MM.1S (cell line): Measurements from ENCODE around the gene CD28.

Experiments
- DNase-seq: peaks from one replicate; pipeline ENCODE4 v3.0.0-alpha.2; 2015
- H2AFZ ChIP-seq: fragments of 300-600 bp; sonication (generic); 2 replicates; pipeline ENCODE4 v1.6.0; 2016; ENCODE audit warnings: antibody characterized with exemption, low read length
- H3F3A ChIP-seq: fragments of 300-600 bp; sonication (generic); 2 replicates; pipeline ENCODE4 v1.6.1; 2016; ENCODE audit warnings: mild to moderate bottlenecking, antibody characterized with exemption, low read length, moderate library complexity, mixed read lengths; ENCODE audit not compliant: insufficient read depth
- H3K27ac ChIP-seq: fragments of 300-600 bp; sonication (generic); 2 replicates; pipeline ENCODE4 v1.5.1; 2016; ENCODE audit warnings: mild to moderate bottlenecking, low read length
- H3K27me3 ChIP-seq: fragments of 300-600 bp; sonication (generic); replicated peaks from 2 replicates; pipeline ENCODE4 v1.6.0; 2016; ENCODE audit warnings: low read length; ENCODE audit not compliant: insufficient read depth
- H3K36me3 ChIP-seq: fragments of 300-600 bp; sonication (generic); replicated peaks from 2 replicates; pipeline ENCODE4 v1.6.1; 2016; ENCODE audit warnings: mild to moderate bottlenecking, low read length, mixed read lengths; ENCODE audit not compliant: insufficient read depth
- H3K4me1 ChIP-seq: fragments of 300-600 bp; sonication (generic); 2 replicates; pipeline ENCODE4 v1.6.1; 2016; ENCODE audit warnings: low read length, mixed read lengths
- H3K4me2 ChIP-seq: fragments of 300-600 bp; sonication (generic); 2 replicates; pipeline ENCODE4 v1.6.0; 2016; ENCODE audit warnings: low read depth, low read length
- H3K4me3 ChIP-seq: fragments of 300-600 bp; sonication (generic); 2 replicates; pipeline ENCODE4 v1.5.1; 2016; ENCODE audit warnings: low read length, mixed read lengths
- H3K79me2 ChIP-seq: fragments of 300-600 bp; sonication (generic); 2 replicates; pipeline ENCODE4 v1.6.1; 2016; ENCODE audit warnings: mixed run types, low read length, mixed read lengths
- H3K9ac ChIP-seq: fragments of 300-600 bp; sonication (generic); 2 replicates; pipeline ENCODE4 v1.6.1; 2016; ENCODE audit warnings: low read length, mixed read lengths
- H3K9me2 ChIP-seq: fragments of 300-600 bp; sonication (generic); replicated peaks from 2 replicates; pipeline ENCODE4 v1.6.1; 2016; ENCODE audit warnings: mild to moderate bottlenecking, low read length, mixed read lengths; ENCODE audit not compliant: insufficient read depth
- H3K9me3 ChIP-seq: fragments of 300-600 bp; sonication (generic); replicated peaks from 2 replicates; pipeline ENCODE4 v1.6.1; 2016; ENCODE audit warnings: mild to moderate bottlenecking, low read length, mixed read lengths; ENCODE audit not compliant: insufficient read depth
- H4K20me1 ChIP-seq: fragments of 300-600 bp; sonication (generic); 2 replicates; pipeline ENCODE4 v1.6.1; 2016; ENCODE audit warnings: mild to moderate bottlenecking, low read length, moderate library complexity, mixed read lengths; ENCODE audit not compliant: insufficient read depth
- CTCF ChIP-seq: fragments of 300-600 bp; sonication (generic); IDR thresholded peaks from 2 replicates; pipeline ENCODE4 v1.5.1; 2016; ENCODE audit warnings: antibody characterized with exemption, low read length, mixed read lengths
- EZH2 ChIP-seq: fragments of 300-600 bp; sonication (generic); optimal IDR thresholded peaks from 2 replicates; pipeline ENCODE3; 2017; ENCODE audit warnings: low read depth, mild to moderate bottlenecking, antibody characterized with exemption, low read length, mixed read lengths
- EZH2phosphoT487 ChIP-seq: fragments of 300-600 bp; sonication (generic); IDR thresholded peaks from 2 replicates; pipeline ENCODE4 v1.6.1; 2018; ENCODE audit warnings: antibody characterized with exemption, low read length

Gene CD28

GRCh38 chr2:203709416-203710040 is 3.1 kb downstream of the CD28 start:
- H3K36me3 ChIP-seq: peaks cover 24% of the 10 kb centered on the region
- H3K4me2 ChIP-seq: peak overlapping the region; percentile 85
- H3K79me2 ChIP-seq: peaks cover 80% of the 10 kb centered on the region
- H3K9ac ChIP-seq: no peak overlapping the region
- TF ChIP-seq EZH2 (no peak), CTCF (no peak), EZH2phosphoT487 (no peak)
- peaks cover 61% of the 10 kb centered on the region for H3K4me1 ChIP-seq
- H3K9me2 ChIP-seq: no peaks in the 10 kb centered on the region
- no peak overlapping the region for H2AFZ ChIP-seq
- H3F3A ChIP-seq: peaks cover 32% of the 10 kb centered on the region
- peak overlapping the region; percentile 87 for H3K4me3 ChIP-seq
- no peaks in the 10 kb centered on the region for H3K27me3 ChIP-seq
- no peaks in the 10 kb centered on the region for H4K20me1 ChIP-seq
- H3K9me3 ChIP-seq: no peaks in the 10 kb centered on the region
- peak overlapping the region; percentile 2; the same call in 1 of the 2 replicates for H3K27ac ChIP-seq
- DNase-seq: no peak

- H3K9me3 ChIP-seq: no peaks in the 10 kb centered on the region
- no peaks in the 10 kb centered on the region for H3K9me2 ChIP-seq
- peak overlapping the region; percentile 85 for H3K4me2 ChIP-seq
- DNase-seq: peak; percentile 4
- no peaks in the 10 kb centered on the region for H4K20me1 ChIP-seq
- peak overlapping the region; percentile 87 for H3K4me3 ChIP-seq
- peaks cover 61% of the 10 kb centered on the region for H3K4me1 ChIP-seq
- TF ChIP-seq EZH2: no peak
- no peak for TF ChIP-seq CTCF
- TF ChIP-seq EZH2phosphoT487: no peak
- H2AFZ ChIP-seq: no peak overlapping the region
- H3K27ac ChIP-seq: peak overlapping the region; percentile 8; the same call in 1 of the 2 replicates
- peaks cover 87% of the 10 kb centered on the region for H3K79me2 ChIP-seq
- H3K36me3 ChIP-seq: peaks cover 24% of the 10 kb centered on the region
- no peaks in the 10 kb centered on the region for H3K27me3 ChIP-seq
- no peak overlapping the region for H3K9ac ChIP-seq
- peaks cover 29% of the 10 kb centered on the region for H3F3A ChIP-seq
Observed at GRCh38 chr2:203710226-203710625, 3.8 kb downstream of the CD28 start.

- Histone ChIP-seq H3K36me3 (peaks cover 29% of the 10 kb centered on the region), H3K27me3 (no peaks in the 10 kb centered on the region), H2AFZ (no peak overlapping the region), H3K9me3 (no peaks in the 10 kb centered on the region), H3K9me2 (no peaks in the 10 kb centered on the region), H3K4me3 (no peak overlapping the region), H3K9ac (no peak overlapping the region), H3K4me2 (peak overlapping the region; percentile 85; the same call in 1 of the 2 replicates), H3K79me2 (peaks cover 94% of the 10 kb centered on the region), H3F3A (peaks cover 23% of the 10 kb centered on the region; the same call in 1 of the 2 replicates), H3K4me1 (peaks cover 67% of the 10 kb centered on the region), H3K27ac (peak overlapping the region; percentile 8; the same call in 1 of the 2 replicates), H4K20me1 (no peaks in the 10 kb centered on the region)
- DNase-seq: peak; percentile 5
- no peak for TF ChIP-seq EZH2phosphoT487
- TF ChIP-seq EZH2: no peak
- TF ChIP-seq CTCF: no peak
Observed at GRCh38 chr2:203710952-203711351, 4.5 kb downstream of the CD28 start.
